Measurements from ENCODE around the gene ARL6IP4.
A peak's percentile ranks its signal among the peaks of the same experiment; 100 is the strongest.

- TF ChIP-seq CTCF (conservative IDR thresholded peaks at IDR 0.05 in 1 of 2, IDR thresholded peaks at IDR 0.05 in 1 of 2; ENCODE audit: low read depth in 1 of 2, low read length in 2 of 2) (peak; percentile 84 to 94), EZH2 (IDR thresholded peaks at IDR 0.05; ENCODE audit: low read length, missing control alignments) (no peak)
These were observed 28.2 kb upstream of the ARL6IP4 start for GRCh38 chr12:122951979-122952892.

Data from fibroblast of lung (primary cell).